ENCODE data around the gene E2F2. TPM values are rescaled to one million over a fixed set of nuclear protein-coding genes. Genes with fewer than 3 reads are reported as not detected.

The E2F2 gene
- total RNA-seq, 1 experiment from 2014 or later = 43.2 TPM

DNA sequence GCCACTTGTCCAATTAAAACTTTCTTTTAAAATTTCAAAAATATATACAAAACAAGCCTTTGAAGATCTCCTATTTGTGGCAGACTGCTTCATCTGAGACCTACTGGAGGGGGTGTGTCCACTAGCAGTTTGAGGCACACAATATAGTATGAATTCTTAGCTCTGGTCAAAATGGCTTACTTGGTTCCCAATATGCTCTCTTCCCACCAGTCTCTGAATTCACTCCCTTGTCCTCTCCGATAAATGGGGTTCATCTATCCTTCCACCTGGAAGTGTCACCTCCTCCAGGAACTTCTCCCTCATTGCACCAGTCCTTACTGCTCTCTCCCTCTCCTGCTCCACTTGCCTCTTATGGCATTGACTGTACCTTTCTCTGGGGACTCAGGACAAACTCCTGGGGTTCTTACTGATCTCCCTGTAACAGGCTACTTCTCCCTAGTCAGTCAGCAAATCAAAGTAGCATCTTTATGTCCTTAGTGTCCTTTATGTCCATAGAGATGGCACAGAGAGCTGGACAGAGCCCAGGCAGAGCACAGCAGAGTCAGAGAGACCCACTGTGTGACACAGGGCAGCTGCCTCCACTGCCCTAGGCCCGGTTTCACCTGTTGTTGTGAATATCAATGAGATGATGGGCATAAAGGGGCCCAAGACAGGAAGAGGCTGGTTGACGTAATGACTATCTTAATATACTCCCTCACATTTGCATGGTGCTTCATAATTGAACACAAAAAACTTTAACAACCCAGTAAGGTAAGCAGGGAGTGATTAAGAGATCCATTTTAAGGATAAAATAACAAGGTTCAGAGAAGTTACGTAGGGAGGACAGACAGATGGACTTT is 50.6 kb downstream of the E2F2 start:
- Histone ChIP-seq H3K27me3 (no peaks in the 10 kb centered on the region), H3K27ac (no peak overlapping the region)
- DNase-seq = no peak

DNA sequence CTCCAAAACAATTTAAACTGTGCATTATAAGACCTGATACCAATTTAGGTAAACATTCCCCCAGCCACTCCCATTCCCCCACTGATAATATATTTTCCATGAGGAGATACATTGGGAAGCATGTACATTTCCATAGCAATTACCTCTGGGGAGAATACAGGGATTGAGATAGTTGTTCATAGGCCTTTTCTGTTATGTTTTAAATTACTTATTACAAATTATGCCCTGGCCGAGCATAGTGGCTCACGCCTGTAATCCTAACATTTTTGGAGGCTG is 51.4 kb downstream of the E2F2 start:
- no peak overlapping the region for H3K27ac ChIP-seq
- H3K4me3 ChIP-seq = no peak overlapping the region
- no peaks in the 10 kb centered on the region for H3K9me3 ChIP-seq (replicated peaks)
- H3K4me1 ChIP-seq = peaks cover 17% of the 10 kb centered on the region
- no peak for DNase-seq
- H3K36me3 ChIP-seq = 0 out of 2 replicates have a peak, but pooled peaks cover 6% of the 10 kb centered on the region
- H3K27me3 ChIP-seq = no peaks in the 10 kb centered on the region

More for the DNA sequence above, 50.6 kb downstream of the E2F2 start:
- peaks cover 16% of the 10 kb centered on the region for H3K4me1 ChIP-seq
- 0 out of 2 replicates have a peak, but pooled peaks cover 6% of the 10 kb centered on the region for H3K36me3 ChIP-seq
- no peak overlapping the region for H3K4me3 ChIP-seq
- H3K9me3 ChIP-seq (replicated peaks) = no peaks in the 10 kb centered on the region

DNA sequence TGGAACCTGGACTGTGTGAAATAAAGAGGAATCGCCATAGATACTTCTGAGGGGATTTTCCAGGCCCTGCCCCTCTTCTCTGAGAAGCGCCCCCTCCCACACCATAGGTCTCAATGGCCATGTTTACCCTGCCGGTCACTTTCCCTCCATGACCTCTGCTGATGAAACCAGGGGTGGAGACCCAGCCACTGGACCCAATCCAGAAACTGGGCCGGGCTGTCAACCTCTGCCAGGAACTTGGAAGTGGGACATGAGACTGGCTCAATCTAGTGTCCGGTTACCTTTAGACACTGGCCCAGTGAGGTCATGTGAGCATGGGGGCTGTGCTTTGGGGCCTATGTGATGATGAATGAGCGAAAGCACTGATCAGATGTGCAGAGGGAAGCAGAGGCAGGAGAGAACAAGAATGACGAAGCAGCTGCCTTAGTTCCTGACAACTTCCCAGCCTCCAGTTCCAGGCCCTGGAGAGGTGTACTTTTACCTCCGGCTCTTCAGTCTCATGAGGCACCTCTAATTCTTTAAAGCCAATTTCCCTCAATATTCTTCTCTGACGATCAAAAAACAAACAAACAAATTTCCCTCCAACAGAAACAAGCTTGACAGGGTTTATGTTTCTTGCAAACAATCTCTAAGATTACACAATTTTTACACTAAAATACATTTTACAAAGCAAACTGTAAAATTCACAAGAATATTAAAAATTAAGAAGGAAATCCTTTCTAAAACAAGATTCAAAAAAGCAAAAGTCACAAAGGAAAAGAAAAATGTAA is 52.0 kb downstream of the E2F2 start:
- H3K27me3 ChIP-seq = no peaks in the 10 kb centered on the region
- DNase-seq = peak; percentile 24 to 47

DNA sequence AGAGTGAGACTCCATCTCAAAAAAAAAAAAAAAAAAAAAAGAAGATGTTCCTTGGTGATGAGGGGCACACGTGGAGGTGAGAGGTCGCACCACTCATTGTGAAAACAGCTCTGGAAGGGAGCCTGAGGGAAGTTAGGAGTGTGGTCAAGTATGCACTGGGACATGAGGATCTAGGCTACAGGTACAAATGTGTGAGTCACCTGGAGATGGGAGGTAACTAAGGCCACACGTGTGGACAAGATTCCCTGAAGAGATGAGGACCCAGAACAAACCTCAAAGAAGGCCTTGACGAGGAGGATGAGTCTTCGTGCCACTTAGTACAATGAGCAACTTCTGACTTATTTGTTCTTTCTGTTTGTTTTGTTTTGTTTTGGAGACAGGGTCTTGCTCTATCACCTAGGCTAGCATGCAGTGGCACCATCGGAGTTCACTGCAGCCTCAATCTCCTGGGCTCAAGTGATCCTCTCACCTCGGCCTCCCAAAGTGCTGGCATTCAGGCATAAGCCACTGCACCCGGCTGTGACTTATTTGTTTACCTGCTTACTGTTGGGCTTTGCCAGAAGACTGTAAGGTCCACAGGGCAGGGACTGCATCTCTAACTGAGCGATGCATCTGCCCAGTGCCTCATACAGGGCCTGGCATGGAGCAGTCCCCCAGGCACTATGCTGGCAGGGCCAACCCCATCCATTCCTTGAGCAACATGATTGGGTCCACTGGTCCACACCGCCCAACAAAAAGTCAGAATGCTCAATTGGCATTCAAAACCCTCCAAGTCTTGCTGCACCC is 53.5 kb downstream of the E2F2 start:
- Histone ChIP-seq H3K9me3 (replicated peaks) (no peaks in the 10 kb centered on the region), H3K4me3 (no peak overlapping the region), H3K27me3 (no peaks in the 10 kb centered on the region), H3K36me3 (0 out of 2 replicates have a peak, but pooled peaks cover 6% of the 10 kb centered on the region), H3K27ac (no peak overlapping the region), H3K4me1 (peaks cover 26% of the 10 kb centered on the region)
- DNase-seq = no peak

More for the DNA sequence above, 52.0 kb downstream of the E2F2 start:
- Histone ChIP-seq H3K36me3 (0 out of 2 replicates have a peak, but pooled peaks cover 6% of the 10 kb centered on the region), H3K9me3 (replicated peaks) (no peaks in the 10 kb centered on the region), H3K4me3 (no peak overlapping the region), H3K27ac (no peak overlapping the region), H3K4me1 (peaks cover 17% of the 10 kb centered on the region)

DNA sequence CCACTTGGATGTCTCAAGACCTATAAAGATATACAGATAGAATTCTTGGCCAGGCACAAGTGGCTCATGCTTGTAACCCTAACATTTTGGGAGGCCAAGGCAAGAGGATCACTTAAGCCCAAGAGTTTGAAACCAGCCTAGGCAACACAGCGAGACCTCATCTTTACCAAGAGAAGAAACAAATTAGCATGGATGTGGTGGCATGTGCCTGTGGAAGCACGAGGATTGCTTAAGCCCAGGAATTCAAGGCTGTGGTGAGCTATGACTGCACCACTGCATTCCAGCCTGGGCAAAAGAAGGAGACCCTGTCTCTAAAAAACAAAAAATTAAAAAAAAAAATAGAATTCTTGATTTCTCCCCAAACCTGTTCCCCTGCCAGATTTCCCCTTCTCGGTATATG is 55.4 kb downstream of the E2F2 start:
- H3K4me1 ChIP-seq = peaks cover 26% of the 10 kb centered on the region
- H3K9me3 ChIP-seq (replicated peaks) = no peaks in the 10 kb centered on the region
- DNase-seq = no peak
- H3K4me3 ChIP-seq = no peak overlapping the region
- 0 out of 2 replicates have a peak, but pooled peaks cover 6% of the 10 kb centered on the region for H3K36me3 ChIP-seq
- peak overlapping the region; percentile 20; the same call in 1 of the 2 replicates for H3K27ac ChIP-seq
- H3K27me3 ChIP-seq = no peaks in the 10 kb centered on the region

DNA sequence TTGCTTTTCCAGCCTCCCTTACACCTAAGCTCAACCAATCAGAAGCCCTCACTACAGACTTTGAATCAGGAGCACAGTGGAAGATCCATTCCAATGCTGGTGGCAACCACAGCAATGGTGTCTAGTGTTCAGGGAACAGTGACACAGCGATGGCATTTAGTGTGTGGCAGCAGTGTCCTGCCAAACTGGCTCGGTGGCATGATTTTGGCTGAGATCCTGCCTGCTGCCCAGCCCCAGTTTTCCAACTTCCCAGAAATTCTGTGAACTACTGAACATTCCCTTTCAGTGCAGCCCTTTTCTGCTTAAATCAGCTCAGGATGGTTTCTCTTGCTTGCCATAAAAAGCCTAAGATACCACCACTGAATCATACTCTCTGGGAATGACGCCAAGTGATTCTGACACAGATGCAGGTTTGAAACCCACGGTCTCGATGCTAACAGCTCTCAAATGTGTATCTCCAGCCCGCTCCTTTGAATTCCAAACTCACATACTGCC is 55.9 kb downstream of the E2F2 start:
- H3K4me1 ChIP-seq = peaks cover 26% of the 10 kb centered on the region
- H3K9me3 ChIP-seq (replicated peaks) = no peaks in the 10 kb centered on the region
- DNase-seq = peak; percentile 38 to 64
- no peaks in the 10 kb centered on the region for H3K27me3 ChIP-seq
- H3K27ac ChIP-seq = peak overlapping the region; percentile 20; the same call in 1 of the 2 replicates
- H3K36me3 ChIP-seq = 0 out of 2 replicates have a peak, but pooled peaks cover 6% of the 10 kb centered on the region
- no peak overlapping the region for H3K4me3 ChIP-seq

DNA sequence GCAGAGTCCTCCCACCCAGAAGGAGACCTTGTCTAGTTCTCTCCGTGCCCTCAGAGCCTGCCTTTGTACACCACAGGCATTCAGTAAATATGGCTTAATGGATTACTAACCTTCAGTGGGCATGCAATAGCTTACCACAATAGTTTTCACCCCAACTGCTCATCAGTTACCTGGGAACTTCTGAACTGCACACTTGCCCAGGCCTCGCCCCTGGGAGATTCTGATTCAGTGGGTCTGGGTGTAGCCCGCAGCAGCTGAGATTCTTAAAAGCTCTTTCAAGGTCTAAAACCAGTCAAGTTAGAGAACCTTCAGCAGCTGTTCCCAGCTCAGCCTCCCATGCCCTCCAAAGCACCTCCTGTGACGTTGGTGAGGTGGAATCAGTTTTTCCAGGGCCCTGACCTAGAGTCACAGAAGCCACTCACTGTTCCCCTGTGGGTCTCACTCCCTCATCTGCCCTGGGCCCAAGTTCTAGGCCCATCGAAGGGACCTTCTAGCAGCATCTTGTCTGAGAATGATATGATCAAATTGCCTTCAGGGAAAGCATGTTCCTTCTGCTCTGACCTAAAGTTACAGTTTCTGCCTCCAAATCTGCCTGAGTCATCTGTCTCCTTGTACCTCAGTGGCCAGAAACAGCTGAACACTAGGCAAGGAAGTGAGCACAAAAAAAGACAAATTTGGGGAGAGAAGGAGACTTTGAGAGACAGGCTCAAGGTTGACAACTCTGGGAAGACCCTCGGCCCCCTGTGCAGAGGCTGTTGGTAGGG is 57.8 kb downstream of the E2F2 start:
- DNase-seq = peak; percentile 79 to 88
- no peaks in the 10 kb centered on the region for H3K36me3 ChIP-seq
- peaks cover 17% of the 10 kb centered on the region for H3K4me1 ChIP-seq
- H3K27me3 ChIP-seq = no peaks in the 10 kb centered on the region
- H3K9me3 ChIP-seq (replicated peaks) = no peaks in the 10 kb centered on the region
- H3K27ac ChIP-seq = peak overlapping the region; percentile 60
- H3K4me3 ChIP-seq = no peak overlapping the region

DNA sequence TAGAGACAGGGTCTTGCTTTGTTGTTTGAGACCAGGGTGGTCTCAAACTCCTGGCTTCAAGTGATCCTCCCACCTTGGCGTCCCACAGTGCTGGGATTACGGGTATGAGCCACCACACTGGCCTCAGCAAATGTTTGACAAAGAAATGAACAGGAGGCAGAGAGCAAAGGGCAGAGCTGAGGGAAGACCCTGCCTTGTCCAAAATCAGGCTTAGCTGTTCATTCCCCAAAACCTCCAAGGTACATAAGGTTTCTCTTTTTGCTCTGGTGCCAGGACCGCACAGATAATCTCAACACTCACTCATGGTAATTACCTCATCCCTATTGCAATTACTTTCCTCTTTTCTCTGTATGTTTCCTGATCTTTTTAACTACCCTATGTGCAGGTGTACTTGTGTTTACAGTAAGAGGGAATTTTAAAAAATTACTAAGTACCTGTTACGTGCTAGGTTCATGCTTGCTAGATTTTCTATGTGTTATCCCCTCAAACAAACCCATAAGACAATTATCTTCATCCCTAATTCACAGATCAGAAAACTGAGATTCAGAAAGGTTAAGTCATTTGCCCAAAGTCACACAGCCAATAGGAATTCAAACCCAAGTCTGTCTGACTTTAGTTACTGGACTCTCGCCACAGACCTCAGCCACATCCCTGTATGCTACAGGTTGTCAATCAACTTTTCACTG is 58.5 kb downstream of the E2F2 start:
- Histone ChIP-seq H3K4me1 (peaks cover 17% of the 10 kb centered on the region), H3K9me3 (replicated peaks) (no peaks in the 10 kb centered on the region), H3K27me3 (no peaks in the 10 kb centered on the region), H3K4me3 (no peak overlapping the region), H3K27ac (no peak overlapping the region), H3K36me3 (no peaks in the 10 kb centered on the region)
- no peak for DNase-seq

DNA sequence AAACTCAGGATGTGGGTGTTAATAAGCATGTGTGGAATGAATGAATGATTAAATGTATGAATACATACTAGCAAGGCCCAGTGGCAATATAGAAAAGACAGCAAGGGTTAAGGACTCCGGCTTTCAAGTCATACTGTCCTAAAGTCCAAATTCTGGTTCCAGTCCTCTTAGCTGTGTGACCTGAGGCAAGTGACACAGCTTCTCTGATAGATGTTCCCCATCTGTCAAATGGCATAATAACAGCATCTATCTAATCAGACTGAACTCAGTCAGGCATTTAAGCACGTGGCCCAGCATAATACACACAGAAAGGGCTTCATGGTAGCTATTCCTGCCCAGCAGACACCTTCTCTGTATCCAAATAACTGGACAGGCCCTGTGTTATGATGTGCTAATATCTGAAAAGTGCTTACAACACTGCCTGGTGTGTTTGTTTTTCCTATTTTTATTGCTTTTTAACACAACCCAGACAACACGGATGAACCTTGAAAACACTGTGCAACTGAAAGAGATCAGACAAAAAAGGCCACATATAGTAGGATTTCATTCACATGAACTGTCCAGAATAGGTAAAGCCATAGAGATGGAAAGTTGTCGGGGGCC is 59.5 kb downstream of the E2F2 start:
- H3K27ac ChIP-seq = no peak overlapping the region
- H3K4me1 ChIP-seq = peaks cover 17% of the 10 kb centered on the region

DNA sequence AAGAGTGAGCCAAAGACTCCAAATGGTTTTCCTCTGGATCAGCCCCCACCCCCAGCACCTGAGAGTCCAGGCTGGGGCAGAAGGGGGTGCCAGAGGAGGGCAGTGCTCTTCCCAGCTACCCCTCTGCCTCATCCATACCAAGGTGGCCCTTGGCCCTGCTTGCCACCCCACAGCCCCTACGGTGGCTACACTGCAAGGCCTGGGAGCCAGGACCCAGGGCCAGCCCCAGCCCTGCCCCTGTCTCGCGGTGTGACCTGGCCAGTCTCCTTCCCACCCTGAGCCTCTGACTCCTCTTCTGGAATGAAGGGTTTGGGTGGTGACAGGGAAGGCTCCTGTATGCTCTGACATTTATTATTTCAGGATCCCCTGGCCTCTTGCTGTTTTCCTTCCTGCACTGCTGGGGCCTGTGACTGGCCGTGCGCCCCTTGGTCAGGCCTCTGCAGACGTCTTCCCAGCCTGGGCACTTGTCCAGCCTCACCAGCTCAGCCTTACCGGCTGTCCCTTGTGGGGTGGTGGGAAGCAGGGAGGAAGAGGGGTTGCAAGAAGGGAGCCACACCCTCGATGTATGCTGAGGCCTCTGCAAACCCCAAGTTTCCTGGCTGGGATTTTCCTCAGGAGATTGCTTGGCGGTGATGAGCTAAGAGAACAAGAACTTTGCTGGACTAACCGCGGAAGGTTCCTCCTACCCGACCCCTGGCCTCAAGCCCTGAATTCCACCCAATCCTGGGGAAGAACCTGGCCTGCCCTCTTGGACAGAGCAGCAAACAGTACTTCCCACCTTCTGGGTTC is 60.6 kb downstream of the E2F2 start:
- Histone ChIP-seq H3K27ac (no peak overlapping the region), H3K9me3 (replicated peaks) (no peaks in the 10 kb centered on the region)

More for the DNA sequence above, 59.5 kb downstream of the E2F2 start:
- no peak for DNase-seq
- Histone ChIP-seq H3K9me3 (replicated peaks) (no peaks in the 10 kb centered on the region), H3K4me3 (no peak overlapping the region), H3K36me3 (no peaks in the 10 kb centered on the region), H3K27me3 (no peaks in the 10 kb centered on the region)

DNA sequence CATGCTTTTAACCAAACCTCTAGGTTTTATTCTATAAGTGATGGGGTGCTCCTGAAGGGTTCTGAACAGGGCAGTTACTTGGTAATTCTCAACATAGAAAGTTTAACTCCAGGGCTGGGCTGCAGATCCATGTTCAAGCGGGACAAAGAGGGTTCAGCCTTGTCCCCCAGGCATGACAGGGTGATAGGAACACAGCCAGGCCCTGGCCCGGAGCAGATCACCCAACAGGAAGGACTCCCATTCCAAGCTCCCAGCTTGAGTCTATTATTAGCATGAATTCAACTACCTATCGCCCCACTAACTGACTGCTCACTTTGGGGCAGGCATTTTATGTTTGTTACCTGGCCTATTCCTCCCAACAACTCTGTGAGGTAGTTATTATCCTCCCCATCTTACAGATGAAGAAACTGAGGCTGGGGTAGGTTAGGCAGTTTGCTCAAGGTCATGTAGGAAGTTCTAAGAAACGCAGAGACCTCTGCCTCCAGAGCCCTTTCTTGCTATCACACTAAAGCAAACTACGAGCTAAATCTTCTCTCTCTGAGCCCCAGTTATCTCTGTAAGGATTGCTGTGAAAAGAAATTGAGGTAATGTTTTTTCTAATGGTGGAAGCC is 61.6 kb downstream of the E2F2 start:
- no peaks in the 10 kb centered on the region for H3K27me3 ChIP-seq
- no peak overlapping the region for H3K4me3 ChIP-seq
- no peak for DNase-seq
- no peak overlapping the region for H3K27ac ChIP-seq
- H3K36me3 ChIP-seq = no peaks in the 10 kb centered on the region
- H3K4me1 ChIP-seq = peaks cover 9% of the 10 kb centered on the region
- H3K9me3 ChIP-seq (replicated peaks) = no peaks in the 10 kb centered on the region

More for the DNA sequence above, 60.6 kb downstream of the E2F2 start:
- Histone ChIP-seq H3K4me3 (no peak overlapping the region), H3K4me1 (peaks cover 15% of the 10 kb centered on the region), H3K36me3 (no peaks in the 10 kb centered on the region), H3K27me3 (no peaks in the 10 kb centered on the region)
- no peak for DNase-seq

DNA sequence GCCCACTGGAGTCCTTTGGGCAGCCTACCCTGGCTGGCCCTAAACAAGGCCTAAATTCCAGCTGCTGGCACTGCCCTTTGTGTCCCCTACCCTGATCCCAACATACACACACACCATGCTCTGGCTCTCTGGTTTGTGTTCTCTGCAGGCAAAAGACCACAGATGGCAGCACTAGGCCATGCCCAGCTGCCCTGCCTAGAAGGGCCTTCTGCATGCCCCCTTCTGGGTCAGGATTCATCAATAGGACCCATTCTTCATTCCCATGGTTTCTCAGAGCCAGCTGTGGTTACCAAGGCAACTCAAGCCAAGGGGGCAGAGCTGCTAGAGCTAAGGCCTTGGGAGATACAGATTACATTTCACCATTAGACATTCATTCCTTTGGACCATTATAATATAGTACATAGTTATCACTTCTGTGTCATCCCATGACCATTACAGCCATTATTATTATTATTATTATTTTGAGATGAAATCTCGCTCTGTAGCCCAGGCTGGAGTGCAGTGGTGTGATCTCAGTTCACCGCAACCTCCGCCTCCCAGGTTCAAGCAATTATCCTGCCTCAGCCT is 64.5 kb downstream of the E2F2 start:
- no peak for DNase-seq
- H3K4me3 ChIP-seq = no peak overlapping the region
- H3K36me3 ChIP-seq = no peaks in the 10 kb centered on the region
- H3K27ac ChIP-seq = no peak overlapping the region
- H3K9me3 ChIP-seq (replicated peaks) = no peaks in the 10 kb centered on the region
- H3K27me3 ChIP-seq = no peaks in the 10 kb centered on the region
- no peaks in the 10 kb centered on the region for H3K4me1 ChIP-seq
